HCT116 (cell line): Measurements from ENCODE around the gene EDDM13. TPM values are rescaled to one million over a fixed set of nuclear protein-coding genes. Genes with fewer than 3 reads are reported as not detected.

Source experiments
- ATAC-seq: fragments of 200-7000 bp; cut with Tn5 transposase; 2 replicates; pipeline ENCODE4 v1.9.1; 2020; ENCODE audit warnings: mild to moderate bottlenecking, moderate library complexity
- BruUV-seq: library from RNA; stranded (reverse); fragments of 400-500 nt; replicated peaks from 2 replicates; lab custom pipeline; 2021; lab: Mats Ljungman, UMichigan
- CTCF ChIA-PET: fragments of 300-600 bp; sonication (Branson Sonifier 250); formaldehyde crosslinking; loops from one replicate; lab custom pipeline; 2021; ENCODE audit warnings: antibody characterized with exemption; lab: Charles Lee
- POLR2A ChIA-PET: fragments of 300-600, 350-600 bp; sonication (Branson Sonifier 250); formaldehyde crosslinking; loops from one replicate; lab custom pipeline; 2021; ENCODE audit warnings: antibody characterized with exemption; lab: Charles Lee
- RAD21 ChIA-PET, 2 experiments: fragments of 300-600 bp; sonication (Branson Sonifier 250); formaldehyde crosslinking; loops; one replicate each; lab custom pipeline; 2023; ENCODE audit warnings: low total read pairs in 2 of 2; ENCODE audit not compliant: uncharacterized antibody in 2 of 2, unreplicated experiment in 2 of 2, low non-redundant PET in 1 of 2; lab: Charles Lee
- DNase-seq: peaks from one replicate; pipeline ENCODE4 v3.0.0-alpha.2; 2010; ENCODE audit warnings: low read depth, low spot score
- H2AFZ ChIP-seq: fragments of 200-600 bp; shearing (Covaris generic), sonication (generic); 2 replicates; pipeline ENCODE4 v1.6.1; 2017; ENCODE audit warnings: low read depth, mixed run types, mixed read lengths, antibody characterized with exemption, low read length; ENCODE audit not compliant: poor library complexity, severe bottlenecking
- H3K27ac ChIP-seq: 2 replicates; pipeline ENCODE4 v1.5.1; 2012; ENCODE audit warnings: low read depth, low read length
- H3K27me3 ChIP-seq: fragments of 200-600 bp; sonication (generic); 2 replicates; pipeline ENCODE4 v1.6.1; 2016; ENCODE audit warnings: mixed run types, low read length, mixed read lengths; ENCODE audit not compliant: insufficient read depth
- H3K36me3 ChIP-seq, 2 experiments: fragments of 200-500 bp in 1 of 2; fragments of 200-600 bp in 1 of 2; sonication (Bioruptor generic) in 1 of 2; sonication (generic) in 1 of 2; 2 replicates each; pipeline versions ENCODE4 v1.5.1 to v1.6.1; 2014 to 2016; ENCODE audit warnings: low read length in 2 of 2, inconsistent platforms in 1 of 2, mixed read lengths in 1 of 2, mixed run types in 1 of 2; ENCODE audit not compliant: insufficient read depth in 2 of 2, control insufficient read depth in 1 of 2
- H3K4me1 ChIP-seq, 2 experiments: fragments of 200-600 bp in 1 of 2; sonication (generic) in 1 of 2; 2 replicates each; pipeline versions ENCODE4 v1.5.1 to v1.6.1; 2012 to 2017; ENCODE audit warnings: low read length in 2 of 2, inconsistent platforms in 1 of 2, mild to moderate bottlenecking in 1 of 2, mixed read lengths in 1 of 2, mixed run types in 1 of 2, moderate library complexity in 1 of 2; ENCODE audit not compliant: insufficient read depth in 2 of 2, control insufficient read depth in 1 of 2
- H3K4me2 ChIP-seq: fragments of 200-600 bp; sonication (generic); 2 replicates; pipeline ENCODE4 v1.6.1; 2017; ENCODE audit warnings: mixed run types, low read length, mixed read lengths
- H3K4me3 ChIP-seq, 2 experiments: fragments of 200-600 bp in 1 of 2; sonication (generic) in 1 of 2; replicated peaks in 1 of 2; 2 replicates each; pipeline ENCODE4 v1.5.1; 2011 to 2016; ENCODE audit warnings: low read length in 2 of 2, control low read depth in 1 of 2, low read depth in 1 of 2, mild to moderate bottlenecking in 1 of 2, mixed read lengths in 1 of 2, mixed run types in 1 of 2
- H3K79me2 ChIP-seq: fragments of 200-600 bp; sonication (generic); 2 replicates; pipeline ENCODE4 v1.6.1; 2017; ENCODE audit warnings: mild to moderate bottlenecking, mixed run types, low read length, moderate library complexity, mixed read lengths; ENCODE audit not compliant: insufficient read depth
- H3K9ac ChIP-seq: fragments of 200-600 bp; sonication (generic); 2 replicates; pipeline ENCODE4 v1.6.1; 2016; ENCODE audit warnings: low read length, mixed read lengths
- H3K9me2 ChIP-seq: fragments of 200-600 bp; sonication (generic), shearing (Covaris generic); 2 replicates; pipeline ENCODE4 v1.6.1; 2017; ENCODE audit warnings: mixed run types, mild to moderate bottlenecking, moderate library complexity; ENCODE audit not compliant: insufficient read depth
- H3K9me3 ChIP-seq, 2 experiments: fragments of 200-500 bp in 1 of 2; fragments of 200-600 bp in 1 of 2; sonication (Bioruptor generic) in 1 of 2; sonication (generic) in 1 of 2; 2 replicates each; pipeline ENCODE4 v1.6.1; 2014 to 2017; ENCODE audit warnings: low read length in 2 of 2, mixed read lengths in 2 of 2, inconsistent platforms in 1 of 2, low read depth in 1 of 2, mild to moderate bottlenecking in 1 of 2, mixed run types in 1 of 2, moderate library complexity in 1 of 2; ENCODE audit not compliant: control insufficient read depth in 1 of 2, insufficient read depth in 1 of 2
- H4K20me1 ChIP-seq: fragments of 200-600 bp; sonication (generic), shearing (Covaris generic); 2 replicates; pipeline ENCODE4 v1.6.1; 2017; ENCODE audit warnings: mixed run types, mild to moderate bottlenecking, moderate library complexity; ENCODE audit not compliant: insufficient read depth
- EGR1 ChIP-seq: IDR thresholded peaks from 2 replicates; pipeline ENCODE4 v1.6.1; 2012; ENCODE audit warnings: low read depth
- ELF1 ChIP-seq: IDR thresholded peaks from 2 replicates; pipeline ENCODE4 v1.6.1; 2012; ENCODE audit warnings: low read depth, borderline replicate concordance
- EZH2 ChIP-seq: fragments of 200-600 bp; sonication (generic); IDR thresholded peaks from 2 replicates; pipeline ENCODE4 v1.6.1; 2017; ENCODE audit warnings: antibody characterized with exemption, mixed run types
- EZH2phosphoT487 ChIP-seq: fragments of 200-600 bp; IDR thresholded peaks from 2 replicates; pipeline ENCODE4 v1.6.1; 2018; ENCODE audit warnings: antibody characterized with exemption, borderline replicate concordance
- MAX ChIP-seq: IDR thresholded peaks from 2 replicates; pipeline ENCODE4 v1.6.1; 2012
- SP1 ChIP-seq: IDR thresholded peaks from 2 replicates; pipeline ENCODE4 v1.6.1; 2012; ENCODE audit warnings: low read depth
- TCF7L2 ChIP-seq: IDR thresholded peaks from 2 replicates; pipeline ENCODE4 v1.7.0; 2011; ENCODE audit warnings: borderline replicate concordance, inconsistent platforms; ENCODE audit not compliant: insufficient read depth, insufficient read length; ENCODE audit errors: extremely low read depth
- YY1 ChIP-seq: IDR thresholded peaks from 2 replicates; pipeline ENCODE4 v1.6.1; 2011; ENCODE audit warnings: low read length, low read depth, moderate library complexity, mild to moderate bottlenecking; ENCODE audit not compliant: insufficient replicate concordance; ENCODE audit errors: extremely low read depth
- ZNF274 ChIP-seq: fragments of 200-500 bp; sonication (Bioruptor generic); IDR thresholded peaks from 2 replicates; pipeline ENCODE4 v1.6.1; 2014; ENCODE audit warnings: mild to moderate bottlenecking, low read depth, low read length, inconsistent platforms
- intact Hi-C: fragments of 100-400 bp; cut with micrococcal nuclease; formaldehyde crosslinking; loops from 2 replicates; pipeline ENCODE4 v1.10.0; 2022
- total RNA-seq: library from RNA; stranded (reverse); gene quantifications from one replicate; pipeline ENCODE4 v1.2.1, GENCODE V29; 2021; ENCODE audit not compliant: unreplicated experiment
- TF ChIP-seq, protein P1 (sequence below): IDR thresholded peaks from 2 replicates; pipeline ENCODE4 v1.6.1; 2011; ENCODE audit warnings: mild to moderate bottlenecking, low read length, moderate library complexity; ENCODE audit not compliant: insufficient replicate concordance; ENCODE audit errors: extremely low read depth

Gene EDDM13
- total RNA-seq, 1 experiment from 2014 or later: not detected

DNA sequence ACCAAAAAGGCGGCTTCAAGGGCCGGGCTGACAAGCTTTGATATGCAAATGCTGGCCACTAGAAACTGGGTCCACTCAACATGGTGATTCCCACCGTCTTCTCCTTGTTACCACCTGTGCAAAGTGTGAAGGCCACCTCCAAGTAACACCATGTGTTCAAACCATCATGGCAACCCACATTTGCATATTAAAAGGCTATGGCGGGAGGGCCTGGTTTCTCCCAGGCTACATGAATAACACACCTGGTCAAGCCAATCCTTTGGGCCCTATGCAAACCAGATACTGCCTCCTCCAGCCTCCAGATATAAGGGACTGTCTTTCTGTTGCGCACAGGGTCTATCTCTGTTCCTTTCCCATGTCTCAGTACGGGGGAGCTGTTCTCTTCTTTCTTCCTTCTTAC is 78.7 kb downstream of the EDDM13 start:
- BruUV-seq: no TSS peak
- no peak overlapping the region for H3K4me3 ChIP-seq
- POLR2A ChIA-PET: no interaction called here
- intact Hi-C loops: loop anchor here (2.0 to 5.0 kb wide), 2 partner anchors 99 to 284 kb away; no protein-coding TSS in a partner anchor
- no peak overlapping the region for H3K9ac ChIP-seq
- no peaks in the 10 kb centered on the region for H4K20me1 ChIP-seq
- H3K36me3 ChIP-seq: no peaks in the 10 kb centered on the region
- CTCF ChIA-PET: interaction anchor here (1.0 kb wide), 1 partner anchor 18 kb away, joined by 4 read pairs; no protein-coding TSS in a partner anchor
- ATAC-seq (no peak), DNase-seq (no peak)
- no peaks in the 10 kb centered on the region for H3K4me1 ChIP-seq
- no peak overlapping the region for H3K27ac ChIP-seq
- no peak overlapping the region for H3K4me2 ChIP-seq
- TF ChIP-seq YY1 (no peak), MAX (no peak), TCF7L2 (no peak), EZH2 (no peak), EZH2phosphoT487 (no peak), ELF1 (no peak), SP1 (no peak), EGR1 (no peak), ZNF274 (no peak)
- TF ChIP-seq, protein P1, sequence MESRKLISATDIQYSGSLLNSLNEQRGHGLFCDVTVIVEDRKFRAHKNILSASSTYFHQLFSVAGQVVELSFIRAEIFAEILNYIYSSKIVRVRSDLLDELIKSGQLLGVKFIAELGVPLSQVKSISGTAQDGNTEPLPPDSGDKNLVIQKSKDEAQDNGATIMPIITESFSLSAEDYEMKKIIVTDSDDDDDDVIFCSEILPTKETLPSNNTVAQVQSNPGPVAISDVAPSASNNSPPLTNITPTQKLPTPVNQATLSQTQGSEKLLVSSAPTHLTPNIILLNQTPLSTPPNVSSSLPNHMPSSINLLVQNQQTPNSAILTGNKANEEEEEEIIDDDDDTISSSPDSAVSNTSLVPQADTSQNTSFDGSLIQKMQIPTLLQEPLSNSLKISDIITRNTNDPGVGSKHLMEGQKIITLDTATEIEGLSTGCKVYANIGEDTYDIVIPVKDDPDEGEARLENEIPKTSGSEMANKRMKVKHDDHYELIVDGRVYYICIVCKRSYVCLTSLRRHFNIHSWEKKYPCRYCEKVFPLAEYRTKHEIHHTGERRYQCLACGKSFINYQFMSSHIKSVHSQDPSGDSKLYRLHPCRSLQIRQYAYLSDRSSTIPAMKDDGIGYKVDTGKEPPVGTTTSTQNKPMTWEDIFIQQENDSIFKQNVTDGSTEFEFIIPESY: no peak
- no peaks in the 10 kb centered on the region for H3K79me2 ChIP-seq
- no peak overlapping the region for H2AFZ ChIP-seq
- H3K9me3 ChIP-seq: no peaks in the 10 kb centered on the region
- RAD21 ChIA-PET: no interaction called here
- H3K9me2 ChIP-seq: no peaks in the 10 kb centered on the region
- no peaks in the 10 kb centered on the region for H3K27me3 ChIP-seq
